ENCODE data around the gene CBR1.
A peak's percentile ranks its signal among the peaks of the same experiment; 100 is the strongest.

The CBR1 gene
- total RNA-seq: 12.2 to 19.6 (median 13.1) reads per million in 4 experiments

DNA sequence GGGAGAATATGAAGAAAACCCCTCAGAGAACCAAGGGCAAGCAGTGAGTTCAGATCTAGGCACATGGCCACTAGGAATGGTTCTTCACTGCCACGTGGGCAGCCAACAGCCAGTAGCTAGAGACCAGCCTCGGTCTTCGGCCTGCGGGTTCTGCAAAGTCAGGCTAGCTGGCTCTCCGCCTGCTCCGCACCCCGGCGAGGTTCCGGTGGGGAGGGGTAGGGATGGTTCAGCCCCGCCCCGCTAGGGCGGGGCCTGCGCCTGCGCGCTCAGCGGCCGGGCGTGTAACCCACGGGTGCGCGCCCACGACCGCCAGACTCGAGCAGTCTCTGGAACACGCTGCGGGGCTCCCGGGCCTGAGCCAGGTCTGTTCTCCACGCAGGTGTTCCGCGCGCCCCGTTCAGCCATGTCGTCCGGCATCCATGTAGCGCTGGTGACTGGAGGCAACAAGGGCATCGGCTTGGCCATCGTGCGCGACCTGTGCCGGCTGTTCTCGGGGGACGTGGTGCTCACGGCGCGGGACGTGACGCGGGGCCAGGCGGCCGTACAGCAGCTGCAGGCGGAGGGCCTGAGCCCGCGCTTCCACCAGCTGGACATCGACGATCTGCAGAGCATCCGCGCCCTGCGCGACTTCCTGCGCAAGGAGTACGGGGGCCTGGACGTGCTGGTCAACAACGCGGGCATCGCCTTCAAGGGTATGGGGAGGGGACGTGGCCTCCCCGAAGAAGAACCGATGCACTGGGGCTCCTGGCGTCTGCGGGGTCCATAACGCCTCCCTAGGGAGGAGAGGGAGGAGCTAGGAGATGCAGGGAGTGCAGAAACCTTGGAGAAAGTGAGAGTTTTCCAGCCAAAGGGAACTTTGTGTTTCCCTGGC, at the start of gene CBR1:
Gene CBR1 (plus strand): TSS at position 312 of the 871 bp plus-strand sequence. CDS start 92 bp downstream, at position 404.
- peak; percentile 76 for DNase-seq

DNA sequence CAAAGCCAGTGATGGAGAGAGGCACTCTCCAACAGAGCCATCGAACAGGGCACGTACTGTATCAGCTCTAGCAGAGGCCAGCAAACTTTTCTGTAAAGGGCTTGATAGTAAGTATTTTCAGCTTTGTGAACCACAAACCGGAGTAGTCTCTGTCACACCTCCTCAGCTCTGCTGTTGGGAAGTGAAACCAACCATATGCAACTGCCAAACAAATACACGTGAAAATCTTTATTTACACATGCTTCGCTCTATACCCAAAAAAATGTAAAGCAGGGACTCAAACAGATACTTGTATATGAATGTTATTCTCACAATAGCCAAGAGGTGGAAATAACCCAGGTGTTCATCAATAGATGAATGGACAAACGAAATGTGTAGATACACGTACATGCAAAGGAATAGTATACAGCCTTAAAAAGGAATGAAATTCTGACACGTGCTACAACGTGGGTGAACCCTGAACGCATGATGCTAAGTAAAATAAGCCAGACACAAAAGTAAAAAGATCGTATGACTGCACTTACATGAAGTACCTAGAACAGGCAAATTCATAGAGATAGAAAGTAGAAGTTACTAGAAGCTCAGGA, 48.5 kb upstream of the CBR1 start:
- no peak for DNase-seq

- DNase-seq: no peak
Measured at GRCh38 chr21:36022427-36023091, 47.3 kb upstream of the CBR1 start.

GRCh38 chr21:36023092-36023480, 46.7 kb upstream of the CBR1 start:
- no peak for DNase-seq

DNA sequence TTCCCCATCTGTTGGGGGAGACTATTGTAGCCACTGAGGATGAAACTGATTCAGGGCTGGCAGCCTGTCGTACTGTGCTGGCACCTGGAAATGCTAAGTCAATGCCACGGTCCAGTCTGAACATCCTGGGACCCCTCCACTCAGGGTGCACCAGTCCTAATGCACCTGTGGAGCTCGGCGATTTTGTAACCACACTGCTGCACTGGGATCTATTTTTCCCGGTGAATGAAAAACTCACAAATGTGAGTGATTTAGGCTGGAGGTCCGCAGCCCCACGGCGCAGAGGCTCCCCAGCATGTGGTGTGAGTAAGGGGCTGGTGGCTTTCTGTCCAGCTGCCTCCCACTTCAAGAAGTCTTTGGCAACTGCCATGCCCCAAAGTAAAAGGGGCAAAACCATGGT, 45.0 kb upstream of the CBR1 start:
- no peak for DNase-seq

DNA sequence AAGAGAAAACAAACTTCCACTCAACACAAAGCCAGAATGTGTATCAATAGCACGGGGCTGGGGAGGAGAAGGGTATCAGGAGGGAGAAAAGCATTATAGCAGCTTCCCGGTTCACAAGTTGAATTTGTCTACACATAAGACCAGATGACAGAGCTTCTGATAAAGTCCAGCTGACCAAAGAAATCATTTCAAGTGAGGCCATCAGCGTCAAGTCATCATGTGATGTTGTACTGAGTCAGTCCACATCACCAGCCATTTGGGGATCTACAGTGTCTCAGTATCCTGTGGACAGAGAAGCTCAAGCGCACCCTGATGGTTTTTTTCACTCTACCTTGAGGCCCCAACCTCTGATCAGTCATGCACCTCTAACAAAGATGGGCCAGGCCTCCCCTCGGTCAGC, 42.5 kb upstream of the CBR1 start:
- DNase-seq: no peak

DNA sequence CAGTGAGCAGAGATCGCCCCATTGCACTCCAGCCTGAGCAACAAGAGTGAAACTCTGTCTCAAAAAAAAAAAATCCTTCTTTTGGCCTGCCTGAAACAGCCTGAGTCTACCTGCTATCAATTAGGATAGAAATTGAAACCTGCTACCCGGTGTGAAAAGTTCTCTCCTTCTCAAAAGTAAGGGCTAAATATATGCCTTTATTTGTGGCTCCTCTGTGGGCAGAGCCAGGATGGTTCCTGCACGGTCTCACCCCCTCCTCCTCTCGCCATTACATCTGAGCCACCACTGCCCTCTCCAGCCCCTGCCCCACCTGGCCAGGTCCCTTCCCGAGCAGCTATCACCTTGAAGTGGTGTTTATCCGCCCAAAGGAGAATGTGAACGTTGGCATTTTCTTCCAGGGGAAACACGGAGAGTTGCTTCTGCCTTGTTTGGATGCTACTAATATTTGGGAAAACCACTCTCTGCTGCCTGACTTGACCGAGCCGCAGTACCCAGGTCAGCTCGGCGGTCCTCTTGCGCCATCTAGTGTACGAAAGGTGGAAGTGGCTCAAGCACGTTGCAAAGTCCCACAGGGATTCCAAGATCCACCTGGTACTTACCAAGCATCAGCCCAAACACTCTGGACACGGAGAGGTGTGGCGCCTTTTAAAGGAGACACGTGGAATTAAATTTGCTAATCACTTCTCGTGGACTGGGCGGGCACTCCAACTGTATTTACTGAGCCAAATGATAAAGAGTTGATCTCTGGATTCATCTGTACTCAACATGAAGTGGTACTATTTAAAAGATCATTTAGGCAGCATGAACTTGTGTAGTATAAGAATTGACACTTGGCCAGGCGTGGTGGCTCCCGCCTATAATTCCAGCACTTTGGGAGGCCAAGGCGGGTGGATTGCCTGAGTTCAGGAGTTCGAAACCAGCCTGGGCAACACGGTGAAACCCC, 41.4 kb upstream of the CBR1 start:
- peak; percentile 45 for DNase-seq

GRCh38 chr21:36029309-36029708, 40.5 kb upstream of the CBR1 start:
- DNase-seq: no peak

DNA sequence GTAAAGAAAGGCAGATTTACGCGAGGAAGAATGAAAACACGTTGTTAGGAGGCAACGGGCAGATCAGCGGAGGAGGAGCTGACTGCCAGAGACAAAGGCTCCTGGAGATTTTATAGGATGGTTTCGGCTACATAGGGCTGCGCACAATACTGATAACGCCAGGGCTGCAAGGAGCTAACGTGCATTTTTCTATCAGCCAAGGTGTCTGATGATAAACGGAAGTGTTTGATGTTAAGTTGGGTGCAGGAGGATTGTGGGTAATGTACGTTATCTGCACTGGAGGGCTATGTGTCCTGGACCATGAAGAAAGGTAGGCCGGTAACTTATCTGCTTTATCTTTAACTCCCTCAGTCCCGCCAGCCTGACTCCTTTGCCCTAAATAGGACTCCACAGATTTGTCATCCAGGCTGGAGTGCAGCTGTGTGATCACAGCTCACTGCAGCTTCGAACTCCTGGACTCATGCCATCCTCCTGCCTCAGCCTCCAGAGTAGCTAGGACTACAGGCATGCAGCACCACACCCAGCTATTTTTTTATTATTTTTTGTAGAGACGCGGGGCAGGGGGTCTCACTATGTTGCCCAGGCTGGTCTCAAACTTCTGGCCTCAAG, 39.1 kb upstream of the CBR1 start:
- no peak for DNase-seq

DNA sequence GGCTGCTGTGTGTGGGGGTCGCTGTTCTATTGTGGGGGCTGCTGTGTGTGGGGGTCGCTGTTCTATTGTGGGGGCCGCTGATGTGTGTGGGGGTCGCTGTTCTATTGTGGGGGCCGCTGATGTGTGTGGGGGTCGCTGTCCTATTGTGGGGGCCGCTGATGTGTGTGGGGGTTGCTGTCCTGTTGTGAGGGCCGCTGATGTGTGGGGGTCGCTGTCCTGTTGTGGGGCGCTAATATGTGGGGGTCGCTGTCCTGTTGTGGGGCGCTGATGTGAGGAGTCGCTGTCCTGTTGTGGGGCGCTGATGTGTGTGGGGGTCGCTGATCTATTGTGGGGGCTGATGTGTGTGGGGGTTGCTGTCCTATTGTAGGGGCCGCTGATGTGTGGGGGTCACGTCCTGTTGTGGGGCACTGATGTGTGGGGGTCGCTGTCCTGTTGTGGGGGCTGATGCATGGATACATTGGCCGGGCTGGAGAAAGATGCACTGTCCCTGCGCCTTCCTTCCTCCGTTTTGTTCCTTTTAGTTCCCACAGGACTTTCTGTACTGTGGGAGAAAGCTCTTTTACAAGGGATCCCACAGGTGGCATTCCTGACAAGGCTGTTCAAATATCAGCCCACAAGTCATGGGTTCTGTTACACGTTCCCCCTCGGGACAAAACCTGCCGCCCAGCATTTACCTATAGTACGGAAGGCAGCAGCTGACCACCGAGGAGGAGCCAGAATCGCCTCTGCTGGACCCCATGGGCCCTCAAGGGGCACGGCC, 37.0 kb upstream of the CBR1 start:
- no peak for DNase-seq

- no peak for DNase-seq
Measured at GRCh38 chr21:36034211-36034913, 35.5 kb upstream of the CBR1 start.

DNA sequence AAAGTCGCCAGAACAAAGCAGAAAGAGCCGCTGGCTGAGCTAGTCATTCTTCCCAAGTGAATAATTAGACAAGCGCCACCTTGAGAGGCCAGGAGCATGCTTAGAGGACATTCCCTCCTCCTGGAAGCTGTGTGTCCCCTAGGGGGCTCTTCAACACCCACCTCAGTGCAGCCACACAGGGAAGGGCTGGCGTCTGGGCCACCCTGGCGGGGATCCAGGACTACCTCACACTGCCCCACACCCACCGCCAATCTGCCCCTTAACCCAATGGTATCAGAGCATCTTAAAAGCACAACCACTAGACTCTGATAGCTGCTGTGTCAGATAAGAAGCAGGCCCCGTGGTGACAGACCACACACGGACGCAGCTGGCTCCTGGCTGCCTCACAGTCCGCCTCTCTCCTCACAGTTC, 34.4 kb upstream of the CBR1 start:
- DNase-seq: no peak

DNA sequence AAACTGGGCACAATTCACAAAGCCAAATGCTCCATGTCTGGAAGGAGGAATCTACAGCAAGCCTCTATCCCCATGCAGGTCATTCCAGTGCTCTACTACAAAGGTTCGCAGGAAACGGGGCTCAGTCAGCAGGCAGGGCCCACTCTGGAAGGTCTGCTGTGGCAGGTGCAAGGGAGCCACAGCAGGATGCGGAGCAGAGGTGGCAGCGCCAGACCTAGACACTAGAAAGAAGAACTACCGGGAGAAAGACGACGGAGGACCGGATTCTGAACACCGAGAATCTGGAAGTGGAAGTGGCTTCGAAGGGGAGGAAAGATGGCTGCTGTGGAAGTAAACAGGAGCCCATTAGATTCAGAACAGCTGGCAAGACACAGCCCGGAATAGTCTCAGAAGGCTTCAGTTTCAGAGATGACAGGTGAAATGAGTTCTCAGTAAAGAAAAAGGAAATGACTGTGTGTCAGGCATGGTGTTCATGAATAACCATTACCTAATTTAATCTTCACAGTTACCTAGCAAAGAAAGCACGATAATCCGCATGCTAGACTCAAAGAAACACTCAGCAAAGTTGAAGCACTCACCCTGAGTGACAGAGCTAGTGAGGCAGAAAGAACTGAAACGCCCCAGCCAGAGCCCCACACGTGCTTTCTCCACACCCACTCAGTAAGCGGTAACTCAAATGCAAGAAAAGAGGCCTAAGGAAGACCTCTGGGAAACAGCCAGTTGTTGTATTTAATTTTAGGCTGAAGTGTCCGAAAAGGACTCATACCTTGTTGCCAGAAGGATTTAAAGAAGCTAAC, 30.9 kb upstream of the CBR1 start:
- no peak for DNase-seq

DNA sequence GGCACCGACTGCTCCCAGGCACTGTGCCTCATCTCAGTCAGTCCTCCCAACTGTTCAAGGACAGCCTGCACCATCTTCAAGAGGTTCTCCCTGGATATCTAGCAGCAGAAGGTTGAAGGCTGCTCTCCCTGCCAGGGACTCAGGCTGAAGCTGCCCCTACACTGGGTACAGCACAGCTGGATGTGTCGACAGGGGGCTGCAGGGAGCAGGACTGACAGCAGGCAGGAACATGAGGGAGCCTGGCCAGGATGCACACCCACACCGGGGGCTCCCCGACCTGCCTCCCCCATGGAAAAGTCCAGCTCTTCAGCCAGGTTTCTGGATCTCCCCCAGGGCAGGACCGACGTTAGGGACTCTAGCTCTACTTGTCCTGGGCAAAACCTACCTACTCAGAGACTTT, 30.0 kb upstream of the CBR1 start:
- no peak for DNase-seq

DNA sequence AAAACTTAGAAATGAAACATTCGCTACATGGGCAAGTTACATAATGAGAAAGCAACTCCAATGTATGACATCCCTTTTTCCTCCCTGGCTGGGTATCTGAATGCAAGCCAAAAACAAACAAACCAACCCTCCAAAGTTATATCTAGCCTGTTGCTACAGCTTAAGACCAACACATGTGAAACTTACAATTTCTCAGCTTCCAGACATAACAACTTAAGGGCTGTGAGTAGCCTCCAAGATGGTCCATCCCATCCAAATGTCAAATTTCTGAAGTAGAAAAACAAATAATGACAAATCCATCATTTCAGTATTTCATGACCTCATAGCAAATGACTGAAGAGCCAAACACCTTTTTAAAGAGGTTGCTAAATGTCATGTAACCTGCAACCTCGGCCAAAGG, 29.4 kb upstream of the CBR1 start:
- no peak for DNase-seq

DNA sequence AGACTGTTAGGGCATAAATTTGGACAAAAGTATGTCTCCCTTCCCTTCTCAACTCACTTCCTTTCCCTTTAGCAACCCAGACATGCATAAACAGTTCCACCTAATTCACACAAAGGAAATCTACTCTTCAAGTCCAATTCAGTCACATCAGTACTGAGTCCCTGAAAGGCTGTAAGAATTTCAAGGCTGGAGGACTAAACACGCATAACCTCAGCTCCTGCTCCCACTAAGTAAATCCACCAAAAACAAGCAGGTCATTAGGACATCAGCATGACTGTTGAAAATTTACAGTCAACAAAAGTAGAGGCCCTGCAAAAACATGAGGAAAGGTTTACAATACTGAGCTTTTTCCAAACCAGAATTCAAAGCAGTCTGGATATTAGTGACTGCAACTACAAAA, 27.9 kb upstream of the CBR1 start:
- DNase-seq: no peak

DNA sequence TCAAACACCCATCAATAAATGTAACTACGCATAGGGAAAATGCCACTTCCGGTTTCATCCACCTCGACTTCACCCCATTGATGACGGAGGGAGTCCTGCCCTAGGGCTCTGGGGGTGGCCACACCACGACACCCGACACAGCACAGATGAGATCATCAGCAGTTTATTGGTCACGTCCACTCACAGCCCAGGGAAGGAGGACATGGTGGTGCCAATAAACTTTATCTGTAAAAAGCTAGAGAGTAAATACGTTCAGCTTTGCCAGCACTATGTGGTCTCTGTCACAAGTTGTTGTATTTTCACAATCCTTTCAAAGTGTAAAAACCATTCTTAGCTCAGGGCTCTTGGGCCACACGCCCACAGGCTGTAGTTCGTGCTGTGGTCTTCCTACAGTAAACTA, 25.8 kb upstream of the CBR1 start:
- no peak for DNase-seq

DNA sequence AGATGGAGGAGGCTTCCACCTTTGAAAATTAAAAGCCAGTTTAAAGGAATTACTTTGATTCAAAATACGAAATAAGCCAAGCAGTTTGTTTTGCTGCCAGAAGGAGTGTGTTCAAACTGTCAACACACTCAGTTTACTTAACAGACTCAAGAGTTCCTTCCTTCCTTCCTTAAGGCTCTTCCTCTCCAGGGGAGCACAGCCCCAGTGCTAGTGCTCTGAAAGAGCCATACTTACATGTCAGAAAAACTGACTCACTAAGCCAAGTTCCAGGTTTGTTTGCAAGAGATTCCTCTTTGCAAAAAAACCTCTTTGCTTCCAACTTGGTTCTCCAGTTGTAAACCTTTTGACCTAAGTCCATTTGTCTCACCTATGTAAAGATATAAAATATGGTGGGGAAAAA, 23.8 kb upstream of the CBR1 start:
- DNase-seq: no peak

DNA sequence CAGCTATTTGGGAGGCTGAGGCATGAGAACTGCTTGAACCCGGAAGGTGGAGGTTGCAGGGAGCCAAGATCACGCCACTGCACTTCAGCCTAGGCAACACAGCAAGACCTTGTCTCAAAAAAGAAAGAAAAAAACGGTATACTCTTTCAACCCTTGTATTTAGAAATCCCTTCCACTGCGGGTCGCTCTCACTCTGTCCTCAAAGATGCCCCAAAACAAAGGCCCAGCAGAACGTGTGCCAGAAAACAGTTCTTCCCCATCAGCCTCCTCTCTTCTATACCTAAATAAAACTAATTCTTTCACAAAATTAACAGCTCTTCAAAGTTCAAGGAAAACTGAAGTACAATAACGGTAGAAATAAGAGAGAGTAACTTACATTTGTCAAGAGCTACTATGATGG, 22.7 kb upstream of the CBR1 start:
- no peak for DNase-seq

DNA sequence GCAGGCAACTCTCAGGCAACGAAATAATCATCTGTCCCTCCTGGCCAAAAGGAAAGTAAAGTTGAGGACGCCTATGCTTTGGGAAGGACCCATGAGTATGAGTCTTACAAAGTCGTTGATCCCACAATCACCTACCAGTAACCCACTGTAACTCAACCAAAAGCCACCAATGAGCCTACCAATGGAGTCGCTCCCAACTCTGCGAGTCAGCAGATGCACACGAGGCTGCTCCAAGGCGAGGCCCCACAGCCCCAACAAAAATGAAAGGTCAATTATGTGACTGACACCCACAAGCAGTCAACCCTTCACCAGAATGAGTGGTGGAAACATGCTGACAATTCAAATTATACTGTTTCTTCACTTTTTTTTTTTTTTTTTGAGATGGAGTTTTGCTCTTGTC, 21.5 kb upstream of the CBR1 start:
- DNase-seq: no peak
